GM12878 (cell line): ENCODE data around the gene TAF11L2. TPM values are rescaled to one million over a fixed set of nuclear protein-coding genes. Genes with fewer than 3 reads are reported as not detected.
"Not testable (repeated sequence)": the region's sequence is repeated elsewhere in the genome, so short reads cannot be mapped to it uniquely, and the experiment has no call there.

Source experiments
- ATAC-seq: fragments of 200-7000 bp; cut with Tn5 transposase; 3 replicates; pipeline ENCODE4 v1.9.1; 2020; ENCODE audit warnings: mild to moderate bottlenecking, moderate library complexity
- BruUV-seq: library from RNA; stranded (reverse); fragments of 400-500 nt; replicated peaks from 2 replicates; lab custom pipeline; 2021; lab: Mats Ljungman, UMichigan
- CTCF ChIA-PET: fragments of 300-600 bp; sonication (Branson Sonifier 250); formaldehyde crosslinking; extraction: SDS; loops from one replicate; lab custom pipeline; 2021; ENCODE audit warnings: inconsistent platforms; lab: Yijun Ruan, JAX
- POLR2A ChIA-PET: fragments of 350-600 bp; formaldehyde crosslinking; extraction: SDS; loops from one replicate; lab custom pipeline; 2021; ENCODE audit warnings: inconsistent platforms; lab: Charles Lee
- RAD21 ChIA-PET: fragments of 300-600 bp; sonication (Branson Sonifier 250); formaldehyde crosslinking; loops from one replicate; lab custom pipeline; 2023; ENCODE audit warnings: antibody characterized with exemption; ENCODE audit not compliant: unreplicated experiment; lab: Charles Lee
- SMC1A ChIA-PET: fragments of 300-600 bp; sonication (Branson Sonifier 250); formaldehyde crosslinking; loops from one replicate; lab custom pipeline; 2023; ENCODE audit not compliant: unreplicated experiment, uncharacterized antibody; lab: Charles Lee
- DNase-seq: peaks from one replicate; pipeline ENCODE4 v3.0.0-alpha.2; 2011; ENCODE audit warnings: low read depth, low spot score
- FAIRE-seq: peaks from 3 replicates; lab custom pipeline; 2011; peaks lifted over from hg19 to GRCh38; lab: Jason Lieb, UNC
- H2AFZ ChIP-seq: 2 replicates; pipeline ENCODE4 v1.6.0; 2011; ENCODE audit warnings: low read depth, low read length, control low read depth; ENCODE audit not compliant: control insufficient read depth
- H3K27ac ChIP-seq: 2 replicates; pipeline ENCODE4 v1.5.1; 2011; ENCODE audit warnings: control low read depth; ENCODE audit not compliant: control insufficient read depth, insufficient read depth
- H3K27me3 ChIP-seq, 2 experiments: replicated peaks in 1 of 2; 2 replicates each; pipeline versions ENCODE4 v1.6.0 to v1.6.1; 2011; ENCODE audit warnings: low read length in 1 of 2; ENCODE audit not compliant: control insufficient read depth in 2 of 2, insufficient read depth in 2 of 2
- H3K36me3 ChIP-seq, 2 experiments: 2 replicates each; pipeline ENCODE4 v1.5.1; 2011; ENCODE audit warnings: low read length in 1 of 2; ENCODE audit not compliant: control insufficient read depth in 2 of 2, insufficient read depth in 2 of 2
- H3K4me1 ChIP-seq: 2 replicates; pipeline ENCODE4 v1.6.1; 2011; ENCODE audit warnings: mild to moderate bottlenecking, low read length, moderate library complexity, mixed read lengths; ENCODE audit not compliant: control insufficient read depth, insufficient read depth
- H3K4me2 ChIP-seq: 2 replicates; pipeline ENCODE4 v1.6.0; 2011; ENCODE audit warnings: control low read depth; ENCODE audit not compliant: control insufficient read depth, insufficient read depth
- H3K4me3 ChIP-seq: fragments of 200-600 bp; sonication (generic); 2 replicates; pipeline ENCODE4 v1.5.1; 2016
- H3K79me2 ChIP-seq: 2 replicates; pipeline ENCODE4 v1.6.0; 2011; ENCODE audit warnings: low read length; ENCODE audit not compliant: control insufficient read depth, insufficient read depth
- H3K9ac ChIP-seq: 2 replicates; pipeline ENCODE4 v1.8.0; 2011; ENCODE audit warnings: low read length, control low read depth, mixed read lengths; ENCODE audit not compliant: control insufficient read depth, insufficient read depth
- H3K9me3 ChIP-seq: replicated peaks from 3 replicates; pipeline ENCODE4 v1.5.1; 2011; ENCODE audit warnings: mild to moderate bottlenecking, low read length; ENCODE audit not compliant: control insufficient read depth, insufficient read depth
- H4K20me1 ChIP-seq: 2 replicates; pipeline ENCODE4 v1.6.0; 2011; ENCODE audit not compliant: control insufficient read depth, insufficient read depth
- BHLHE40 ChIP-seq, 2 experiments: fragments of 450-650 bp in 1 of 2; IDR thresholded peaks; 2 replicates each; pipeline ENCODE4 v1.6.1; 2011 to 2017; ENCODE audit warnings: low read depth in 2 of 2, borderline replicate concordance in 1 of 2, improper control_type of control experiment in 1 of 2, low read length in 1 of 2, mild to moderate bottlenecking in 1 of 2
- POU2F2 ChIP-seq: IDR thresholded peaks from 3 replicates; pipeline ENCODE4 v1.6.1; 2011; ENCODE audit warnings: low read depth, mild to moderate bottlenecking, low read length, borderline replicate concordance
- RUNX3 ChIP-seq: IDR thresholded peaks from 2 replicates; pipeline ENCODE4 v1.6.1; 2012; ENCODE audit warnings: low read length, inconsistent platforms
- TCF7 ChIP-seq: IDR thresholded peaks from 2 replicates; pipeline ENCODE4 v1.6.1; 2014; ENCODE audit warnings: antibody characterized with exemption, borderline replicate concordance
- ZNF274 ChIP-seq: IDR thresholded peaks from one replicate; pipeline ENCODE4 v1.8.0; 2011; ENCODE audit not compliant: insufficient read length, insufficient read depth
- WGBS: methylation state at CpG from one replicate; pipeline ENCODE4 v1.1.6; 2016; ENCODE audit warnings: low lambda C conversion rate; ENCODE audit not compliant: insufficient replicate concordance, insufficient coverage; ENCODE audit errors: missing lambda C conversion rate; 5-methylcytosine and 5-hydroxymethylcytosine counted together
- in situ Hi-C: fragments of 300-500 bp; cut with MboI; formaldehyde crosslinking; loops from 9 replicates; pipeline ENCODE4 v1.14.3; 2018; ENCODE audit warnings: mixed read lengths
- intact Hi-C: fragments of 100-400 bp; cut with micrococcal nuclease; formaldehyde crosslinking; loops from one replicate; pipeline ENCODE4 v1.14.2; 2022; ENCODE audit not compliant: unreplicated experiment
- polyA plus RNA-seq, 11 experiments: library from polyadenylated mRNA; depleted of rRNA in 4 of 11; unstranded in 6 of 11; stranded (reverse) in 5 of 11; fragments of >200 nt; fragmentation: Nextera tagmentation in 4 of 11; fragmentation: Illumina TruSeq in 1 of 11; extraction: Ambion mirVana in 4 of 11; extraction: Trizol in 1 of 11; gene quantifications; 1 replicate in 1 of 11; 2 replicates in 10 of 11; pipeline versions ENCODE4 v1.2.1 to v1.2.3, GENCODE V29; 2011 to 2016; ENCODE audit warnings: inconsistent platforms in 2 of 11, missing spikeins in 2 of 11, low read depth in 1 of 11
- total RNA-seq, 4 experiments: library from RNA; depleted of rRNA in 3 of 4; stranded (reverse); fragments of >200 nt in 3 of 4; fragmentation: Illumina TruSeq in 1 of 4; extraction: Trizol in 1 of 4; gene quantifications; 2 replicates each; pipeline versions ENCODE4 v1.2.1 to v1.2.3, GENCODE V29; 2013 to 2021

The TAF11L2 gene
- total and polyA plus RNA-seq, 10 of the 15 experiments (the other 5 are each of a cell fraction or from before 2014, with no cell fraction given): not detected

GRCh38 chr5:17475064-17475463 is 23.0 kb upstream of the TAF11L2 start:
- CTCF ChIA-PET: interaction anchor here (1.2 kb wide), 1 partner anchor 259 kb away, joined by 3 read pairs; no protein-coding TSS in a partner anchor
- H4K20me1 ChIP-seq, H3K9ac ChIP-seq, in situ Hi-C loops, H3K79me2 ChIP-seq, RAD21 ChIA-PET, H3K4me2 ChIP-seq, H3K27me3 ChIP-seq, DNase-seq, POLR2A ChIA-PET, SMC1A ChIA-PET, H3K4me3 ChIP-seq, FAIRE-seq, H3K9me3 ChIP-seq, H3K27ac ChIP-seq, intact Hi-C loops, H3K36me3 ChIP-seq, H2AFZ ChIP-seq, BruUV-seq, H3K4me1 ChIP-seq: not testable (repeated sequence)
- 0 out of 3 replicates have a peak, but pooled peaks have one; percentile 16 for TF ChIP-seq POU2F2
- TF ChIP-seq RUNX3: peak; percentile 53
- peak; percentile 72 for TF ChIP-seq TCF7
- ATAC-seq: peak; percentile 47

GRCh38 chr5:17477043-17477442 is 21.0 kb upstream of the TAF11L2 start:
- Histone ChIP-seq H3K36me3 (no peaks in the 10 kb centered on the region), H2AFZ (no peak overlapping the region), H3K4me1 (no peaks in the 10 kb centered on the region), H4K20me1 (no peaks in the 10 kb centered on the region), H3K4me3 (no peak overlapping the region), H3K27ac (no peak overlapping the region), H3K79me2 (no peaks in the 10 kb centered on the region)
- WGBS: 30% methylated on average over 3 of the region's 3 CpGs
- intact Hi-C loops (no loop called here), in situ Hi-C loops (no loop called here)
- POLR2A ChIA-PET: interaction anchor here (0.6 kb wide), 1 partner anchor 160 kb away, joined by 3 read pairs; no protein-coding TSS in a partner anchor
- TF ChIP-seq ZNF274: no peak
- TF ChIP-seq BHLHE40 (IDR thresholded peaks at IDR 0.05; ENCODE audit: borderline replicate concordance in 1 of 2, low read depth in 2 of 2, low read length in 1 of 2): no peak
- TF ChIP-seq, all 136 proteins: peak for 0
- ATAC-seq (no peak), DNase-seq (no peak), FAIRE-seq (no peak)
- RAD21 ChIA-PET: interaction anchor here (0.6 kb wide), 1 partner anchor 173 kb away, joined by 3 read pairs; no protein-coding TSS in a partner anchor
- CTCF ChIA-PET: interaction anchor here (0.6 kb wide), 1 partner anchor 115 kb away, joined by 4 read pairs; no protein-coding TSS in a partner anchor
- no peak overlapping the region for H3K4me2 ChIP-seq
- SMC1A ChIA-PET: interaction anchor here (1.3 kb wide), 1 partner anchor 12 kb away, joined by 5 read pairs; no protein-coding TSS in a partner anchor
- no TSS peak for BruUV-seq
- no peaks in the 10 kb centered on the region for H3K9me3 ChIP-seq
- no peak overlapping the region for H3K9ac ChIP-seq
- no peaks in the 10 kb centered on the region for H3K27me3 ChIP-seq
